ENCODE measurements around the gene GLRB. TPM values are rescaled to one million over a fixed set of nuclear protein-coding genes. Genes with fewer than 3 reads are reported as not detected.
A peak's percentile ranks its signal among the peaks of the same experiment; 100 is the strongest.
"Not testable (repeated sequence)": the region's sequence is repeated elsewhere in the genome, so short reads cannot be mapped to it uniquely, and the experiment has no call there.

The GLRB gene
- 5.1 and 8.5 TPM in 2 replicates for total RNA-seq (2014; rRNA removed; shearing (Covaris generic))

DNA sequence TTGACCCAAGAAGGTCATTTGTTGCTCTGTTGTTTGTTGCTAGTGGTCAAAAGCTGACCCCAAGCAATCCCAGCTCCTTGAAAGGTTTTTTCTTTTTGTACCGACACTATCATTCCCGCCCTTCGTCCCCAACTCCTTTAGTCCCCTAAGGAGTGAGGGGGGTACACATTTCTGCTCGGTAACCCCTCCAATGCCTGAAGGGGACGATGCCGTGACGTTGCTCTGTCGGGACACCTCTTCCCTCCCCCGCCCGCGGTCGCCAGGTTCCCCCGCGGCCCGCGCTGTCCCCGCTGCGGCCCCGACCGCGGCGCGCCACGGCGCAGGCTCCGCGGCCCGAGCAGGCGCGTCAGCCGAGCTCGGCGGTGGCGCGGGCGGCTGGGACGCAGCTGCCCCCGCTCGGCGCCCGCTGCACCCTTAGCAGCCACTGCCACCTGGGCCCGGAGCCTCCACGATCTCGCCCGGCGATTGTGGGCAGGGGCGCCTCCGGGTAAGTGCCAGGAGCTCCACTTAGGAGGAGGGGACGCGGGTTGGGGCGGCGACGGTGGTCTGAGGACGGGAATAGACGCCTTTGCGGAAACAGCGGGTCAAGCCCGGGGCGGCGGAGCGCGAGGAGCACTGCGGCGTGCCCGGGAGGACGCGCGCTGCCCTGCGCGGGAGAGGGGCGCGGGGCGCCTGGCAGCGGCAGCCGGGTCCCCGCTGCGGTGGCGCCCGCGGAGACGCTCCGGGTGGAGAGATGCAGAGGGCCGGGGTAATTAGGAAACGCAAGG, at the start of gene GLRB:
Gene GLRB (plus strand): TSS at position 340 of the 767 bp plus-strand sequence. CDS start 1,875 bp downstream, outside the sequence.
- in situ Hi-C loops (cut with HindIII; ENCODE audit: low sequenced_read_pairs) = no loop called here
- DNase-seq (ENCODE audit: low spot score) = peak; percentile 55

DNA sequence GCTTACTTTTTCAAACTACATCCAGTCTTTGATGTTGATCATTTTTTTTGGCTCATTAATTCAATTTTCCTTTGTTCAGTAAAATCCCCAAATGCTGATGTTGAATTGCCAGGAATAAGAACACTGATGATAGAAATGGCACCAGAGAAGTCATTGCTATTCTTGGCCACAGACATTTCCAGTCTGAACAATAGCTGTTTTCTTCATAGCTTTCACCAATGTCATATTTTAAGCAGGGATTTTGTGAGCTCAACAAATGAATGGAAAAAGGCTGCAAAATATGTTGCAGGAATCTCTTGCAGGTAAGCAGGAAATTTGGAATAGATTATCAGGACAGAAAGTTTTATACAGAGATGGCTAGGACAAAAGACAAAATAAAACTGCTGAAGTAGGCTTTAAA, 40.5 kb upstream of the GLRB start:
- DNase-seq (ENCODE audit: low spot score) = no peak
- in situ Hi-C loops (cut with HindIII; ENCODE audit: low sequenced_read_pairs) = no loop called here

DNA sequence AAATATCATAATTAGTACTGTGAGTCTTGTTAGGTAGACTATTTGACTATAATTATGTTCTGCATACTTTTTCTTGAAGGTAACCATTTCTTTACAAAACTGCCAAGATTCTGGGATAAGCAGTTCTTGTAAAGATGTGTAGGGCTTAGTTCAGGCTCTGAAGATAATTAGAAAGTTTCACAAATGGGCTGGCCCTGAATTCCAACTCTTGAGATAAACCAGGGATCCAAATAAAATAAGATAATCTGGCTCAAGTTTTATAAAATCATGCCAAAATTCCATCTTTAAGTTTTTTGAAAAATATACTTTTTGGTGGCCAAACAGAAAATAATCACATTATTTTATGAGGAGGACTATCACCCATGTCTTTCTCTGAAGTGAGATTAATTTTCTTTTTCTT, 35.5 kb upstream of the GLRB start:
- DNase-seq (ENCODE audit: low spot score) = no peak
- in situ Hi-C loops (cut with HindIII; ENCODE audit: low sequenced_read_pairs) = no loop called here

DNA sequence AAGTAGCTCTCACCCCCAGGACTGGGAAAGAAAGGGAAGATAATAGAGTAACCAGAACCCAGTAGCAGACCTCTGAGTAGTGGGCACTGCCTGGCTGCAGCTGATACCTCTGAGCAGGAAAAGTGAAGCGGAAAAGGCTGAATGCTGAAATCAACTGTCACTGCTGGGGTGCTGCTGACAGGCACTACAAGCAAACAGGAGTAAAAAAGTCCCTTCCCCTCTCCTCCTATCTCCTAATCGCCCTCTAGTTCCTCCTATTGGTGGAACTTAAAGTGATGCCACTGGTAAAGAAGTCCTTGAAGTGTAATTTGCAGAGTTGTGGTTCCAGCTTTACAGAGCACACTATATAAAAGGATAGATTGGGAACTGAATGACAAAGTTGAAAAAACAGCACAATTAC, 32.8 kb upstream of the GLRB start:
- in situ Hi-C loops (cut with HindIII; ENCODE audit: low sequenced_read_pairs) = no loop called here
- DNase-seq (ENCODE audit: low spot score) = peak; percentile 8

GRCh38 chr4:157045507-157046127, 30.3 kb upstream of the GLRB start:
- in situ Hi-C loops (cut with HindIII; ENCODE audit: low sequenced_read_pairs) = no loop called here
- DNase-seq (ENCODE audit: low spot score) = peak; percentile 43

DNA sequence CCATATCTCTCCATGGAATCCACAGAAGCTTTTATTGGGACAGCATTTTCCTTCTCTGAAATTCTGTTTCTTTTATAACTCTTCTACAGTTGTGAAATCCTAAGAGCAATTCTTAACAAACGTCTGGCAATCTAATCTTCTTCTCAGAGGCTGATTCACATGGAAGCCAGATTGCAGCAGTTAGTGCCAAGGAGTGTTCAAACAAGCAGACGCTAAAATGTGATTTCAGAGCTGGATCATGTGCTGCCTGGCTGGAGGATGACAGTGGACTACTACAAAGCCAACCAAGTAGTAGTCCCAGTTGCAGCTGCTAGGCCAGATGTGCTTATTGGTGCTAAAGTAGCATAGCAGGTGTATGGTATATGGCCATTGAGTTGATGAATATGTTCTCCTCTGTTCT, 27.7 kb upstream of the GLRB start:
- DNase-seq (ENCODE audit: low spot score) = no peak
- in situ Hi-C loops (cut with HindIII; ENCODE audit: low sequenced_read_pairs) = no loop called here

GRCh38 chr4:157050561-157050960, 25.4 kb upstream of the GLRB start:
- no peak for DNase-seq (ENCODE audit: low spot score)
- in situ Hi-C loops (cut with HindIII; ENCODE audit: low sequenced_read_pairs) = no loop called here

- no peak for DNase-seq (ENCODE audit: low spot score)
These were observed 23.4 kb upstream of the GLRB start for GRCh38 chr4:157052429-157053040.

GRCh38 chr4:157057218-157057617, 18.7 kb upstream of the GLRB start:
- DNase-seq (ENCODE audit: low spot score) = no peak
- in situ Hi-C loops (cut with HindIII; ENCODE audit: low sequenced_read_pairs) = no loop called here

More at GRCh38 chr4:157052429-157053040, 23.4 kb upstream of the GLRB start:
- in situ Hi-C loops (cut with HindIII; ENCODE audit: low sequenced_read_pairs) = no loop called here

DNA sequence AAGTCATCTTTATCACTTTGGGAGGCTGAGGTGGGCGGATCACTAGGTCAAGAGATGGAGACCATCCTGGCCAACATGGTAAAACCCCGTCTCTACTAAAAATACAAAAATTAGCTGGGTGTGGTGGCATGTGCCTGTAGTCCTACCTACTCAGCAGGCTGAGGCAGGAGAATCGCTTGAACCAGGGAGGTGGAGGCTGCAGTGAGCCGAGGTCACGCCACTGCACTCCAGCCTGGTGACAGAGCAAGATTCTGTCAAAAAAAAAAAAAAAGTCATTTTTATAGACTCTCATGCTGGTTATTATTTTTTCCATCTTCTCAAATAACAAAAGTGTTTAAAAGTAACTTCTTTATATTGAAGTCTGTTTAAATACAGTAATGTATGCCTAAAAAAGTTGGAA, 17.1 kb upstream of the GLRB start:
- DNase-seq (ENCODE audit: low spot score); in situ Hi-C loops (cut with HindIII; ENCODE audit: low sequenced_read_pairs): not testable (repeated sequence)

GRCh38 chr4:157072002-157072401, 3.9 kb upstream of the GLRB start:
- no peak for DNase-seq (ENCODE audit: low spot score)
- in situ Hi-C loops (cut with HindIII; ENCODE audit: low sequenced_read_pairs) = no loop called here

DNA sequence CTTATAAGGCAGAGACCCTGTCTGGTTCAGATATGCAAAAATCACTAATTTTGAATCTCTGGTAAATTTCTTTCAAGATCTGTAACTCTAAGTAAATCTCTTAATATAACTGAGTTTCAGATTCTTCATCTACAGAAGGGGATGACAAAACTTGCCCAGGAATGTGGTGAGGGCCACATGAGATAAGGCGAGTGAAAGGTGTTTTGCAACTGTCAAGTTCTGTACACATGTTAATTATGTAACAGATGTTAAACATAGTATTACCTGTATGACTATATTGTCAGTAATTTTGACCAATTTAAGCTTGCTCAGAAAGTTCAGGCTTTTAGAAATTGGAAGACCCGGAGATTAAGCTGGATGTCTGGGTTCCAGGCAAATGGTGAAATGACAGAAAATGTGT, 549 bp upstream of the GLRB start:
- in situ Hi-C loops (cut with HindIII; ENCODE audit: low sequenced_read_pairs) = no loop called here
- no peak for DNase-seq (ENCODE audit: low spot score)

- peak; percentile 67 for DNase-seq (ENCODE audit: low spot score)
- in situ Hi-C loops (cut with HindIII; ENCODE audit: low sequenced_read_pairs) = no loop called here
These were observed 613 bp downstream of the GLRB start for GRCh38 chr4:157076578-157076947.

GRCh38 chr4:157079441-157079840, 3.5 kb downstream of the GLRB start:
- in situ Hi-C loops (cut with HindIII; ENCODE audit: low sequenced_read_pairs) = no loop called here
- DNase-seq (ENCODE audit: low spot score) = peak; percentile 18

DNA sequence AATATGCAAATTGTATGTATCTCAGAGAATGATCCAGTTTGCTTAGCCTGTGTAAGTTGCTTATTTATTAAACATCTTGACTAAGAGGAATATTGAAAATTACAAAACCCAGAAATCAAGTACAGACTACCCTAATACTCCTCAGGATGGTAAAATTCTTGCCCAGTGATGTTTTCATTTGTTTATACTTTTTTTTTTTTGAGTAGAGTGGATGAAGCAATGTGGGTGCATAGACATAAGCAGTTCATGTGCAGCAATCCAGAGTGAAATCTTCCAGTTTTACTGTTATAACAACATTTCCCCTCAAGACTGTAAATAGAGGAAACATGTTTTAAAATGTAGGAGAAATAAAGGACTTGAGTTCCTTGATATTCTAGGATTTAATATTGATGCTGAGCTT, 4.7 kb downstream of the GLRB start:
- DNase-seq (ENCODE audit: low spot score) = no peak
- in situ Hi-C loops (cut with HindIII; ENCODE audit: low sequenced_read_pairs) = no loop called here

DNA sequence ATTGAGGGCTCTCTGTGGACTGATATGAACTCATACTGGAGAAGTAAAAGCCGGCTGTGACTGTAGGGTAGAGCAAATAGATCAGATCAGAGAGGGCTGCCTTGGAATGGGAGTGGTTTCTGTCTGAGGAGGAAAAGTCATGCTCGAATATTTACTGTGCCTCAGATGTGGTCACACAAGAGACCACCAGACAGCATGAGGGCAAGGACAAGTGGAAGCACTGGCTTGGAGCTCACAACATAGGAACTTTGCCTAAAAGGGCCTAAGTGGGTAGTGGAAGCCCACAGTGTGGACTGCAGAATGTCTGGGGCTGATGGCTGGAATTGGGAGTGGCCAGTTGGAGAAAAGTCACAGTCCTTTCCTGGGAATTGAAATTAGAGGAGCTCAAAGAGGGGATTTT, 19.8 kb downstream of the GLRB start:
- in situ Hi-C loops (cut with HindIII; ENCODE audit: low sequenced_read_pairs) = no loop called here
- DNase-seq (ENCODE audit: low spot score) = no peak

- in situ Hi-C loops (cut with HindIII; ENCODE audit: low sequenced_read_pairs) = no loop called here
- no peak for DNase-seq (ENCODE audit: low spot score)
These were observed 20.5 kb downstream of the GLRB start for GRCh38 chr4:157096439-157096838.

GRCh38 chr4:157099506-157099905, 23.6 kb downstream of the GLRB start:
- in situ Hi-C loops (cut with HindIII; ENCODE audit: low sequenced_read_pairs) = no loop called here
- DNase-seq (ENCODE audit: low spot score) = no peak

- DNase-seq (ENCODE audit: low spot score) = no peak
- in situ Hi-C loops (cut with HindIII; ENCODE audit: low sequenced_read_pairs) = no loop called here
These were observed 28.6 kb downstream of the GLRB start for GRCh38 chr4:157104541-157104940.

DNA sequence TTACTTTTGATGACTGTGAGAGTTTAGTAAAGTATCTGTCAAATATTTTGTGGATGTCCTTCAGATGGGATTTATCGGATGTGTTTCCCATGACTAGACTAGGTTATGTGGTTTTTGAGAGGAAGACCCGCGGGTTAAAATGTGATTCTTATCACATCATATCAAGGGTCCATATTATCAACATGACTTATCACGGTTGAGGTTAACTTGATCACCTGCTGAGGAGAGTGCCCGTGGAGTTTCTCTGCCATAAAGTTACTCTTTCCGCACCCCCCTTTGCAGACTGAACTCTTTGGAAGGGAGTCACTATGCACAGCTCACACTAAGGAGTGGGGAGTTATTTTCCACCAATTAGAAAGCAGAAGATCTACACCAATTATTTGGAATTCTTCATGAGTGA, 38.7 kb downstream of the GLRB start:
- no peak for DNase-seq (ENCODE audit: low spot score)
- in situ Hi-C loops (cut with HindIII; ENCODE audit: low sequenced_read_pairs) = no loop called here

Measured in G401 (cell line).